GM18909 (cell line): ENCODE results near the gene PTPRN2.

ENCODE experiments used
- ATAC-seq: cut with Tn5 transposase; IDR thresholded peaks from one replicate; pipeline ENCODE4 v1.9.1; 2021; ENCODE audit warnings: mild to moderate bottlenecking; ENCODE audit not compliant: unreplicated experiment, poor library complexity

The PTPRN2 gene

GRCh38 chr7:157691586-157692459, 895.8 kb downstream of the PTPRN2 start:
- no peak for ATAC-seq

- ATAC-seq: no peak
These were observed 896.6 kb downstream of the PTPRN2 start for GRCh38 chr7:157690833-157691585.

- no peak for ATAC-seq
These were observed 897.4 kb downstream of the PTPRN2 start for GRCh38 chr7:157690058-157690832.

GRCh38 chr7:157689269-157690057, 898.2 kb downstream of the PTPRN2 start:
- no peak for ATAC-seq

GRCh38 chr7:157688533-157689268, 898.9 kb downstream of the PTPRN2 start:
- no peak for ATAC-seq

GRCh38 chr7:157687845-157688532, 899.6 kb downstream of the PTPRN2 start:
- ATAC-seq: no peak

GRCh38 chr7:157687158-157687557, 900.5 kb downstream of the PTPRN2 start:
- ATAC-seq: no peak

- no peak for ATAC-seq
These were observed 901.2 kb downstream of the PTPRN2 start for GRCh38 chr7:157686285-157686894.

GRCh38 chr7:157685430-157686284, 902.0 kb downstream of the PTPRN2 start:
- no peak for ATAC-seq

GRCh38 chr7:157684909-157685429, 902.7 kb downstream of the PTPRN2 start:
- no peak for ATAC-seq

- no peak for ATAC-seq
These were observed 903.3 kb downstream of the PTPRN2 start for GRCh38 chr7:157684157-157684908.

- ATAC-seq: no peak
These were observed 903.9 kb downstream of the PTPRN2 start for GRCh38 chr7:157683747-157684156.

- ATAC-seq: no peak
These were observed 904.5 kb downstream of the PTPRN2 start for GRCh38 chr7:157682946-157683746.

GRCh38 chr7:157682064-157682945, 905.3 kb downstream of the PTPRN2 start:
- ATAC-seq: no peak

- no peak for ATAC-seq
These were observed 908.0 kb downstream of the PTPRN2 start for GRCh38 chr7:157679607-157680006.
